A673 (cell line): ENCODE measurements around the gene ETF1. TPM values are rescaled to one million over a fixed set of nuclear protein-coding genes. Genes with fewer than 3 reads are reported as not detected.
A peak's percentile ranks its signal among the peaks of the same experiment; 100 is the strongest.

Source experiments
- BruUV-seq: library from RNA; stranded (reverse); fragments of 400-500 nt; replicated peaks from 2 replicates; lab custom pipeline; 2021; lab: Mats Ljungman, UMichigan
- CTCF ChIA-PET: fragments of 300-600 bp; sonication (Branson Sonifier 250); formaldehyde crosslinking; loops from one replicate; lab custom pipeline; 2022; ENCODE audit warnings: antibody characterized with exemption; lab: Charles Lee
- POLR2A ChIA-PET: fragments of 300-600 bp; sonication (Branson Sonifier 250); formaldehyde crosslinking; loops from one replicate; lab custom pipeline; 2022; ENCODE audit warnings: antibody characterized with exemption; ENCODE audit not compliant: low non-redundant PET; lab: Charles Lee
- DNase-seq: peaks from one replicate; pipeline ENCODE4 v3.0.0-alpha.2; 2015; ENCODE audit warnings: low spot score
- H3K27ac ChIP-seq: fragments of 200-600 bp; sonication (generic); 2 replicates; pipeline ENCODE4 v1.5.1; 2016; ENCODE audit warnings: mixed run types, low read depth, mild to moderate bottlenecking, mixed read lengths, antibody characterized with exemption, low read length; ENCODE audit not compliant: poor library complexity, severe bottlenecking
- H3K27me3 ChIP-seq: fragments of 200-600 bp; sonication (generic); replicated peaks from 2 replicates; pipeline ENCODE4 v1.6.1; 2017; ENCODE audit warnings: mixed run types, low read depth, mild to moderate bottlenecking, mixed read lengths, antibody characterized with exemption, low read length; ENCODE audit not compliant: insufficient read depth, poor library complexity
- H3K36me3 ChIP-seq: fragments of 200-600 bp; sonication (generic); 2 replicates; pipeline ENCODE4 v1.6.1; 2016; ENCODE audit warnings: mixed run types, mild to moderate bottlenecking, mixed read lengths, antibody characterized with exemption, low read length; ENCODE audit not compliant: insufficient read depth, poor library complexity, severe bottlenecking
- H3K4me1 ChIP-seq: fragments of 200-600 bp; sonication (generic); 2 replicates; pipeline ENCODE4 v1.6.1; 2017; ENCODE audit warnings: mixed run types, mild to moderate bottlenecking, mixed read lengths, antibody characterized with exemption, low read length; ENCODE audit not compliant: insufficient read depth, poor library complexity, severe bottlenecking
- H3K4me3 ChIP-seq: fragments of 200-600 bp; sonication (generic); 2 replicates; pipeline ENCODE4 v1.5.1; 2016; ENCODE audit warnings: low read depth, mixed run types, mild to moderate bottlenecking, mixed read lengths, low read length; ENCODE audit not compliant: poor library complexity, severe bottlenecking
- H3K9me3 ChIP-seq: fragments of 200-600 bp; sonication (generic); 2 replicates; pipeline ENCODE4 v1.6.1; 2016; ENCODE audit warnings: mixed run types, low read depth, mild to moderate bottlenecking, mixed read lengths, antibody characterized with exemption, low read length; ENCODE audit not compliant: poor library complexity, severe bottlenecking
- EZH2 ChIP-seq: fragments of 200-600 bp; sonication (generic); IDR thresholded peaks from 2 replicates; pipeline ENCODE4 v1.6.1; 2017; ENCODE audit warnings: borderline replicate concordance, low read depth, mild to moderate bottlenecking, mixed read lengths, antibody characterized with exemption, low read length; ENCODE audit not compliant: poor library complexity, severe bottlenecking
- intact Hi-C: fragments of 100-400 bp; cut with micrococcal nuclease; formaldehyde crosslinking; loops from one replicate; pipeline ENCODE4 v1.10.0; 2022; ENCODE audit not compliant: unreplicated experiment
- total RNA-seq: library from RNA; stranded (reverse); gene quantifications from 2 replicates; pipeline ENCODE4 v1.2.3, GENCODE V29; 2021
- TF ChIP-seq, protein P1 (sequence below): fragments of 300-800, 200-600 bp; sonication (generic); conservative IDR thresholded peaks from 2 replicates; pipeline ENCODE4 v1.5.1; 2017; ENCODE audit warnings: low read depth, mild to moderate bottlenecking, antibody characterized with exemption, low read length, moderate library complexity, mixed read lengths

ETF1 gene
- total RNA-seq, 1 experiment from 2014 or later: 191 TPM

- Histone ChIP-seq H3K4me1 (peaks cover 7% of the 10 kb centered on the region), H3K4me3 (no peak overlapping the region), H3K9me3 (no peaks in the 10 kb centered on the region), H3K27me3 (no peaks in the 10 kb centered on the region), H3K27ac (no peak overlapping the region), H3K36me3 (peaks cover 23% of the 10 kb centered on the region)
- DNase-seq: peak; percentile 61
- BruUV-seq: no TSS peak
- intact Hi-C loops: loop anchor here (10.0 kb wide), 1 partner anchor 805 kb away; no protein-coding TSS in a partner anchor
- ChIA-PET POLR2A (interaction anchor here (0.6 to 0.9 kb wide), 3 partner anchors 13 to 145 kb away, joined by 3 read pairs; no protein-coding TSS in a partner anchor), CTCF (no interaction called here)
- TF ChIP-seq EZH2: no peak
- TF ChIP-seq, protein P1, sequence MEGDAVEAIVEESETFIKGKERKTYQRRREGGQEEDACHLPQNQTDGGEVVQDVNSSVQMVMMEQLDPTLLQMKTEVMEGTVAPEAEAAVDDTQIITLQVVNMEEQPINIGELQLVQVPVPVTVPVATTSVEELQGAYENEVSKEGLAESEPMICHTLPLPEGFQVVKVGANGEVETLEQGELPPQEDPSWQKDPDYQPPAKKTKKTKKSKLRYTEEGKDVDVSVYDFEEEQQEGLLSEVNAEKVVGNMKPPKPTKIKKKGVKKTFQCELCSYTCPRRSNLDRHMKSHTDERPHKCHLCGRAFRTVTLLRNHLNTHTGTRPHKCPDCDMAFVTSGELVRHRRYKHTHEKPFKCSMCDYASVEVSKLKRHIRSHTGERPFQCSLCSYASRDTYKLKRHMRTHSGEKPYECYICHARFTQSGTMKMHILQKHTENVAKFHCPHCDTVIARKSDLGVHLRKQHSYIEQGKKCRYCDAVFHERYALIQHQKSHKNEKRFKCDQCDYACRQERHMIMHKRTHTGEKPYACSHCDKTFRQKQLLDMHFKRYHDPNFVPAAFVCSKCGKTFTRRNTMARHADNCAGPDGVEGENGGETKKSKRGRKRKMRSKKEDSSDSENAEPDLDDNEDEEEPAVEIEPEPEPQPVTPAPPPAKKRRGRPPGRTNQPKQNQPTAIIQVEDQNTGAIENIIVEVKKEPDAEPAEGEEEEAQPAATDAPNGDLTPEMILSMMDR: no peak
Observed at GRCh38 chr5:138469540-138470321, 73.3 kb downstream of the ETF1 start.

DNA sequence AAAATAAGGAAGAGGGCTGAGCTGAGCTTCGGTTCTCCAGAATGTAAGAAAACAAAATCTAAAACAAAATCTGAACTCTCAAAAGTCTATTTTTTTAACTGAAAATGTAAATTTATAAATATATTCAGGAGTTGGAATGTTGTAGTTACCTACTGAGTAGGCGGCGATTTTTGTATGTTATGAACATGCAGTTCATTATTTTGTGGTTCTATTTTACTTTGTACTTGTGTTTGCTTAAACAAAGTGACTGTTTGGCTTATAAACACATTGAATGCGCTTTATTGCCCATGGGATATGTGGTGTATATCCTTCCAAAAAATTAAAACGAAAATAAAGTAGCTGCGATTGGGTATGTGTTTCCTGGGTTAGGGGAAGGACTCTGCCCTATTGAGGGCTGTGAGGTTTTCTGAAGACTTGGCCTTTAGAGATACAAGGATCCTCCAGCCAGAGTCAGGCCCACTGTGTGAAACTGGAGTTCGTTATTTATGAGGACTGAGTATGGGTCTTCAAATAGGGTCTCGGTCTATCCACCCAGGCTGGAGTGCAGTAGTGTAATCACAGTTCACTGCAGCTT, 74.0 kb downstream of the ETF1 start:
- no peak for TF ChIP-seq EZH2
- TF ChIP-seq, protein P1: no peak
- Histone ChIP-seq H3K27me3 (no peaks in the 10 kb centered on the region), H3K4me1 (peaks cover 7% of the 10 kb centered on the region), H3K27ac (no peak overlapping the region), H3K9me3 (no peaks in the 10 kb centered on the region), H3K36me3 (peaks cover 23% of the 10 kb centered on the region), H3K4me3 (peak overlapping the region; percentile 86)
- no TSS peak for BruUV-seq
- intact Hi-C loops: loop anchor here (10.0 kb wide), 1 partner anchor 806 kb away; no protein-coding TSS in a partner anchor
- POLR2A ChIA-PET: interaction anchor here (0.8 to 0.9 kb wide), 2 partner anchors 19 to 145 kb away, joined by 3 read pairs; no protein-coding TSS in a partner anchor
- peak; percentile 42 for DNase-seq
- CTCF ChIA-PET: no interaction called here

GRCh38 chr5:138468133-138468965, 74.7 kb downstream of the ETF1 start:
- no peak overlapping the region for H3K27ac ChIP-seq
- peaks cover 23% of the 10 kb centered on the region for H3K36me3 ChIP-seq
- ChIA-PET CTCF (no interaction called here), POLR2A (interaction anchor here (0.7 to 0.9 kb wide), 3 partner anchors 107 to 146 kb away, joined by 3 to 4 read pairs (median 3); no protein-coding TSS in a partner anchor)
- H3K4me1 ChIP-seq: peaks cover 11% of the 10 kb centered on the region
- DNase-seq: peak; percentile 27
- peak overlapping the region; percentile 86 for H3K4me3 ChIP-seq
- intact Hi-C loops: loop anchor here (10.0 kb wide), 1 partner anchor 806 kb away; no protein-coding TSS in a partner anchor
- H3K27me3 ChIP-seq: no peaks in the 10 kb centered on the region
- BruUV-seq: no TSS peak
- TF ChIP-seq, protein P1: no peak
- no peak for TF ChIP-seq EZH2
- H3K9me3 ChIP-seq: no peaks in the 10 kb centered on the region
